ENCODE results near the gene SND1.

- TF ChIP-seq, protein P1, sequence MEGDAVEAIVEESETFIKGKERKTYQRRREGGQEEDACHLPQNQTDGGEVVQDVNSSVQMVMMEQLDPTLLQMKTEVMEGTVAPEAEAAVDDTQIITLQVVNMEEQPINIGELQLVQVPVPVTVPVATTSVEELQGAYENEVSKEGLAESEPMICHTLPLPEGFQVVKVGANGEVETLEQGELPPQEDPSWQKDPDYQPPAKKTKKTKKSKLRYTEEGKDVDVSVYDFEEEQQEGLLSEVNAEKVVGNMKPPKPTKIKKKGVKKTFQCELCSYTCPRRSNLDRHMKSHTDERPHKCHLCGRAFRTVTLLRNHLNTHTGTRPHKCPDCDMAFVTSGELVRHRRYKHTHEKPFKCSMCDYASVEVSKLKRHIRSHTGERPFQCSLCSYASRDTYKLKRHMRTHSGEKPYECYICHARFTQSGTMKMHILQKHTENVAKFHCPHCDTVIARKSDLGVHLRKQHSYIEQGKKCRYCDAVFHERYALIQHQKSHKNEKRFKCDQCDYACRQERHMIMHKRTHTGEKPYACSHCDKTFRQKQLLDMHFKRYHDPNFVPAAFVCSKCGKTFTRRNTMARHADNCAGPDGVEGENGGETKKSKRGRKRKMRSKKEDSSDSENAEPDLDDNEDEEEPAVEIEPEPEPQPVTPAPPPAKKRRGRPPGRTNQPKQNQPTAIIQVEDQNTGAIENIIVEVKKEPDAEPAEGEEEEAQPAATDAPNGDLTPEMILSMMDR (IDR thresholded peaks at IDR 0.05; ENCODE audit: low read depth, low read length, poor library complexity, severe bottlenecking), result no peak
- TF ChIP-seq EZH2phosphoT487 (IDR thresholded peaks at IDR 0.05; ENCODE audit: borderline replicate concordance, low read length), result no peak
Measured at GRCh38 chr7:128110641-128111364, 458.8 kb downstream of the SND1 start.
